Measurements from ENCODE around the gene INPP5E.

INPP5E gene

DNA sequence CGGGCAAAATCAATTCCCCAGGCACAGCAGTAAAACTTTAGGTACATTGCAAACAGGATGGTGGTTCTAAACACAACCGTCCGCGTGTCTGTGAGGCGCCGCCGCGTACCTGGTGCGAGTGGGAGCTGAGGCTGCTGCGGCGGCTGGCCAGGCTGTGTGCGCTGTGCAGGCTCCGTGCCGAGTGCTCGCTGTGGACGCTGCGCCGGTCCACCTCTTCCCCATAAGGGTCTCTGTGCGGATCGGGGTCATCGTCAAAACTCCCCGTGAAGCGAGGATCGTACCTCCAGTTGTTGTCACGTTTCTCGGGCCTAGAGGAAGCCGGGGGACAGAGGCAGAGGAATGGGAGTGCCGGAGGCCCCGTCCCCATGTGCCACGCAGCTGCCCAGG is 26.5 kb upstream of the INPP5E start:
- no peak for TF ChIP-seq POLR2AphosphoS5 (IDR thresholded peaks at IDR 0.05; ENCODE audit: low read depth, low read length)
- no peak for TF ChIP-seq TAF1 (IDR thresholded peaks at IDR 0.05; ENCODE audit: borderline replicate concordance, insufficient read depth, low read length)

DNA sequence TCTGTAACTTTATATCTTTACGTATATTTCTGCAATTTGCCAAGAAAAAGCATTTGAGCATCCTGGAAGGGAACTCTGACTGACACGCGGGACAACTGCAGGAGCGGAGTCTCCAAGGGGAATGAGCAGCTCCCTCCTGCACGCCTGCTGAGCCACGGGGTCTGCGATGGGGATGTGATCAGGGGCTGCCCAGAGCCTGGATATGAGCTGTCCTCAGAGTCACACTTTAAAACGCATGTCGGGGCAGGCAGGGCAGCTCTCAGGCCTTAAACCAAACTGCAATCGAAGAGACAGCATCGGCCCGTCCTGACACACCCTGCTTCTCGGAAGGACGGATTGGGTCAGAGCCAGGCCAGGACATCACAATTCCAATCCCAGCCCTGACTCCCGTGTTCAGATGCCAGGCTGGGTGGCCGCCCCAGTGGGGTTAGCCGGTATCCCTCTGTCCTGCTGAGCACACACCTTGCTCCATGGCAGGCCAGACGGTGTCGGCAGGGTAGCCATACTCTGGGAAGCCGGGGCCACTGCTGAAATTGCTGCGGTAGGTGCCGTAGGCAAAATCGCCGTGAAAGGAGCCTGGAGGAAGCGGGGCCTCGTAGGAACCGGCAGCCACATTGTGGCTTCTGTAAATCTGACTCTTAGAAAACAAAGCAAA is 26.0 kb upstream of the INPP5E start:
- TF ChIP-seq SIN3A (IDR thresholded peaks at IDR 0.05; ENCODE audit: borderline replicate concordance, insufficient read depth, low read length) (no peak), TAF1 (IDR thresholded peaks at IDR 0.05; ENCODE audit: borderline replicate concordance, insufficient read depth, low read length) (no peak), REST (IDR thresholded peaks at IDR 0.05; ENCODE audit: insufficient read depth in 1 of 2, low read depth in 2 of 2, low read length in 2 of 2) (no peak), FOXP2 (optimal IDR thresholded peaks at IDR 0.05; ENCODE audit: borderline replicate concordance, extremely low read depth, extremely low read length, insufficient read depth) (no peak), POLR2AphosphoS5 (IDR thresholded peaks at IDR 0.05; ENCODE audit: low read depth, low read length) (no peak)

DNA sequence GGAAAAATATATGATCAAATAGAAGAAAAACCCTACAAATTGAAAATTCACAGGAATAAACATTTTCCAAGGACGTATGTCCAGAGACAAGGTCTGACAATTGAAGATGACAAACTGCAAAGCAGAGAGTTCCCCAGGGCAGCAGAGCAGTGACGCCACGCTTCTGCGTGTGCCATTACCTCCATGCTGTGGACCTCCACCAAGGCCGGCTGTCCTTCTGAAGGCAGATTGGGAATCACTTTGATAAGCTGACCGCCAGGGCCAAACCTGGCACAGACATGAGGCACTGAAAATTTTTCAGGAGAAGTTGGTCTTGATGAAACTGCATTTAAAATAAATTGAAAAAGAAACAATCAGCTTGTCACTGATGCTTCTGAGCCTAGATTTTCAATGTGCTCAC is 24.6 kb upstream of the INPP5E start:
- TF ChIP-seq TAF1 (IDR thresholded peaks at IDR 0.05; ENCODE audit: borderline replicate concordance, insufficient read depth, low read length), result no peak
- TF ChIP-seq SIN3A (IDR thresholded peaks at IDR 0.05; ENCODE audit: borderline replicate concordance, insufficient read depth, low read length), result no peak
- TF ChIP-seq REST (IDR thresholded peaks at IDR 0.05; ENCODE audit: insufficient read depth in 1 of 2, low read depth in 2 of 2, low read length in 2 of 2), result no peak

DNA sequence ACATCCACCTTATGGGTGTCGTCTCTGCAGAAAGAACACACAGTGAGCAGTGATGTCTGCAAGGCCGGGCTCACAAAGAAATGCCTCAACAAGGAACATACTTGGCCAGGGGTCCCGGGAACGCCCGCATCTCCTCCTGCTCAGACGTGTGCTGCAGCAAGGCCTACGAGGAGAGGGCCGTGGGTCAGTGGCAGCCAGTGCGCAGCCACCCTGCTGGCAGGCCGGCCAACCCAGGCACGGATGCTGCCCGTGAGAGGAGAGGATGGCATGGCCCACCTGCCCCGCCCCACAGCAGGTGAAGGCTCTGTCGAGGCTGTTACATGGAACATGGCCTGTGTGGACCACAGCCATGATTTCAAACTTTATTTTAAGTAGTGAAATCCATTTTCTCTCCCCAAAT is 23.9 kb upstream of the INPP5E start:
- TF ChIP-seq FOXP2 (optimal IDR thresholded peaks at IDR 0.05; ENCODE audit: borderline replicate concordance, extremely low read depth, extremely low read length, insufficient read depth) (no peak), REST (IDR thresholded peaks at IDR 0.05; ENCODE audit: insufficient read depth in 1 of 2, low read depth in 2 of 2, low read length in 2 of 2) (no peak), SIN3A (IDR thresholded peaks at IDR 0.05; ENCODE audit: borderline replicate concordance, insufficient read depth, low read length) (no peak), TAF1 (IDR thresholded peaks at IDR 0.05; ENCODE audit: borderline replicate concordance, insufficient read depth, low read length) (no peak), POLR2AphosphoS5 (IDR thresholded peaks at IDR 0.05; ENCODE audit: low read depth, low read length) (no peak)

- no peak for TF ChIP-seq TAF1 (IDR thresholded peaks at IDR 0.05; ENCODE audit: borderline replicate concordance, insufficient read depth, low read length)
- no peak for TF ChIP-seq SIN3A (IDR thresholded peaks at IDR 0.05; ENCODE audit: borderline replicate concordance, insufficient read depth, low read length)
- no peak for TF ChIP-seq POLR2AphosphoS5 (IDR thresholded peaks at IDR 0.05; ENCODE audit: low read depth, low read length)
- TF ChIP-seq REST (IDR thresholded peaks at IDR 0.05; ENCODE audit: insufficient read depth in 1 of 2, low read depth in 2 of 2, low read length in 2 of 2), result no peak
- TF ChIP-seq FOXP2 (optimal IDR thresholded peaks at IDR 0.05; ENCODE audit: borderline replicate concordance, extremely low read depth, extremely low read length, insufficient read depth), result no peak
Measured at GRCh38 chr9:136462664-136463063, 23.0 kb upstream of the INPP5E start.
